NB4 (cell line): ENCODE results near the gene REEP6.

Source experiments
- CTCF ChIP-seq: IDR thresholded peaks from one replicate; pipeline ENCODE4 v1.5.1; 2012; ENCODE audit warnings: low read depth, low read length
- POLR2A ChIP-seq: IDR thresholded peaks from 2 replicates; pipeline ENCODE4 v1.6.1; 2011; ENCODE audit warnings: mild to moderate bottlenecking; ENCODE audit not compliant: insufficient read length; ENCODE audit errors: extremely low read depth
- TF ChIP-seq, protein P1 (sequence below): IDR thresholded peaks from 2 replicates; pipeline ENCODE4 v1.6.1; 2011; ENCODE audit warnings: low read depth, low read length

- TF ChIP-seq CTCF = no peak
- no peak for TF ChIP-seq POLR2A
- TF ChIP-seq, protein P1, sequence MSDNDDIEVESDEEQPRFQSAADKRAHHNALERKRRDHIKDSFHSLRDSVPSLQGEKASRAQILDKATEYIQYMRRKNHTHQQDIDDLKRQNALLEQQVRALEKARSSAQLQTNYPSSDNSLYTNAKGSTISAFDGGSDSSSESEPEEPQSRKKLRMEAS = no peak
Observed at GRCh38 chr19:1522838-1523237, 31.9 kb downstream of the REEP6 start.
